Peyer's patch (tissue), 4 donors: ENCODE measurements around the gene AMBRA1.

Source experiments
- CTCF ChIP-seq, 6 experiments: fragments of 450-650 bp in 4 of 6; fragments of 200-600 bp in 2 of 6; sonication (generic) in 1 of 6; IDR thresholded peaks; one replicate each; pipeline ENCODE4 v1.5.1; 2017 to 2019; ENCODE audit warnings: antibody characterized with exemption in 6 of 6, mild to moderate bottlenecking in 3 of 6, moderate library complexity in 1 of 6
- POLR2A ChIP-seq, 2 donors: fragments of 450-650 bp; IDR thresholded peaks; one replicate each; pipeline ENCODE4 v1.5.1; 2017; ENCODE audit warnings: antibody characterized with exemption in 2 of 2, mild to moderate bottlenecking in 2 of 2, moderate library complexity in 2 of 2

GRCh38 chr11:46383974-46384701 lies 209.7 kb downstream of the AMBRA1 start:
- TF ChIP-seq CTCF (IDR thresholded peaks at IDR 0.05) (no peak), POLR2A (IDR thresholded peaks at IDR 0.05) (no peak)
